ENCODE measurements around the gene CREB5. TPM values are rescaled to one million over a fixed set of nuclear protein-coding genes. Genes with fewer than 3 reads are reported as not detected.
A peak's percentile ranks its signal among the peaks of the same experiment; 100 is the strongest.

Gene CREB5
- total and polyA plus RNA-seq, 7 donors: 0.80 to 42.1 (median 4.6) TPM

DNA sequence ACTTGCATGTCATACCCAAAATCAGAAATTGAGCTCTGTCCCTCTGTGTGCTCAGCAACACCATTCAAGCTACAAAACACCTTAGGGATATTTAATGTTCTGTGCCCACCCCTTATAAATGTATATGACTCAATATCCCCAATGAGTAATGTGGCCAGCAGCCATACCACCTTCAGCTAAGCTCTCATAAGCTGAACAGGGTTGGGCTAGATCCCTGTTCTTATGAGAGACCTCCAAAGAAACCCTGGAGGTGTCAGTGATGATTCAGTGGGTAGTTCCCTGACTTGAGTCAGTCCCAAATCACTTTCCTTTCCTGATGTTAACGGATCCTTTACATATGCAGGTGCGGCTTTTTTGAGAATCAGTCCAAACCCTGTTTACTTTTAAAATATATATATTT is 253.8 kb downstream of the CREB5 start:
- peaks cover 0 to 7% (median 3%) of the 10 kb centered on the region in 4 donors for H3K4me1 ChIP-seq
- intact Hi-C loops (cut with DNase I): no loop called here
- no peaks in the 10 kb centered on the region for H3K36me3 ChIP-seq
- H3K27ac ChIP-seq: no peak overlapping the region
- WGBS, 2 donors: 86 to 93% methylated on average over 2 of the region's 2 CpGs
- H3K9me3 ChIP-seq: no peaks in the 10 kb centered on the region
- H3K4me3 ChIP-seq: no peak overlapping the region
- TF ChIP-seq CTCF (IDR thresholded peaks at IDR 0.05) (no peak), EP300 (IDR thresholded peaks at IDR 0.05) (no peak), POLR2AphosphoS5 (IDR thresholded peaks at IDR 0.05) (no peak), POLR2A (IDR thresholded peaks at IDR 0.05) (no peak)
- no peaks in the 10 kb centered on the region for H3K27me3 ChIP-seq
- no peak for DNase-seq

DNA sequence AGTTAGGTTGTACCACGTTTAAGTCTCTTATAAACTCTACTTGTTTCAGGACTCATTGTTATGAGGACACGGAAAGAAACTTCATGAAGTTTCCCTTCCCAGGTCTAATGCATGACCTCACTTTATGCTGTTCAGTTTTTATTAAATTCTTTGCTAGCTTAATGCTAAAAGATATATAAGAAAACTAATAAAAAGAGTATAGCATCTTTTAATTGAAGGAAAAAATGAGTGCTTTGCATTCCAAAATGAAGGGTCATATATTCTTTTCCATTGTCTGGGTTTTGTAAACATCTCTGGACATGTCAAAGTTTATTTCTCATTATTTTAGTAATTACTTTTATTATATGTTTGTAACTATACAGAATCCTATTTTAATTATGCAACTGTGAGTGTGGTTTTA is 255.8 kb downstream of the CREB5 start:
- peaks cover 0 to 7% (median 3%) of the 10 kb centered on the region in 4 donors for H3K4me1 ChIP-seq
- no peak for TF ChIP-seq CTCF (IDR thresholded peaks at IDR 0.05)
- no peak for TF ChIP-seq EP300 (IDR thresholded peaks at IDR 0.05)
- no peak for TF ChIP-seq POLR2A (IDR thresholded peaks at IDR 0.05)
- no peak for TF ChIP-seq POLR2AphosphoS5 (IDR thresholded peaks at IDR 0.05)
- no peak for DNase-seq
- no peaks in the 10 kb centered on the region for H3K27me3 ChIP-seq
- no peaks in the 10 kb centered on the region for H3K36me3 ChIP-seq
- no peak overlapping the region for H3K4me3 ChIP-seq
- H3K9me3 ChIP-seq: no peaks in the 10 kb centered on the region
- 76 to 81% methylated on average over 2 of the region's 2 CpGs for WGBS, 2 donors
- intact Hi-C loops (cut with DNase I): no loop called here
- H3K27ac ChIP-seq: no peak overlapping the region

DNA sequence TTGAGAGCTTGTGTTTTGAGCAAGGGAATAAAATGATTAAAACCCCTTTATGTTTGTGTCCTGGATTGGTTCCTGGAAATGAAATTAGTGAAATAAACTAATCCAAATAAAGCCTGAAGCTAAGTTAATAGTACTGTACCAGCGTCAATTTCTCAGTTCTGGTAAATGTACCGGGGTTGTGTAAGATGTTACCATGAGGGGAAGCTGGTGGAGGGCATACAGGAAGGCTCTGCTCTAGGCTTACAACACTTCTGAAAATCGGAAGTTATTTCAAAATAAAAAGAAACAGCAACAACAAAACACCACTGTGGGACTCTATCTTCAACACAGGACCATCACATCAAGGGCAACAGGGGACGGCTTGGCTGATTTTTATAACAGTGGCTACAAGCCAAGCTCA is 257.0 kb downstream of the CREB5 start:
- Histone ChIP-seq H3K9me3 (no peaks in the 10 kb centered on the region), H3K36me3 (no peaks in the 10 kb centered on the region), H3K27me3 (no peaks in the 10 kb centered on the region), H3K4me1 (peaks cover 0 to 7% (median 3%) of the 10 kb centered on the region in 4 donors), H3K4me3 (no peak overlapping the region), H3K27ac (peak overlapping the region in 2 of 4 donors; percentile 24 to 33)
- no peak for DNase-seq
- WGBS, 2 donors: 53 to 69% methylated on average over 4 of the region's 4 CpGs
- intact Hi-C loops (cut with DNase I): no loop called here
- no peak for TF ChIP-seq POLR2A (IDR thresholded peaks at IDR 0.05)
- TF ChIP-seq EP300 (IDR thresholded peaks at IDR 0.05): peak in 2 of 4 donors; percentile 37 to 60
- TF ChIP-seq POLR2AphosphoS5 (IDR thresholded peaks at IDR 0.05): peak in 1 of 4 donors; percentile 15
- no peak for TF ChIP-seq CTCF (IDR thresholded peaks at IDR 0.05)

DNA sequence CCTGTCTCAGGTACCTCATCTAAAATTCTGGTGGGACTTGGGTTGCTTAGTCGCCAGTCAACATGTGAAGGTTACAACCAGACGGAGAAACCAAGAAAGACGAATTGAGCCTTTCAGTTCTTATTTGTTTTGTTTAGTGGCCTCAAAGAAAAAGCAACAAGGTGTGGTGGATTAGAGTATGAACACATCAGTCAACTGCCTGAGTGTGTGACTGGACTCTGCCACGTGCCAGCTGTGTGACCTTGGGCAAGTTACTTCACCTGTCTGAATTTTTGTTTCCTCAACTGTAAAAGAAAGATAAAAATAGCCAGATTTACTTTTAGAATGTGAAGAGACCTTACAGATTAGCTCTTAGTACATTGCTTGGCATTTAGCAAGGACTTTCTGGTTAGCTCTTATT is 259.2 kb downstream of the CREB5 start:
- H3K36me3 ChIP-seq: no peaks in the 10 kb centered on the region
- no peak overlapping the region for H3K4me3 ChIP-seq
- no peaks in the 10 kb centered on the region for H3K9me3 ChIP-seq
- no peak for DNase-seq
- TF ChIP-seq POLR2AphosphoS5 (IDR thresholded peaks at IDR 0.05): no peak
- peaks cover 0 to 7% (median 3%) of the 10 kb centered on the region in 4 donors for H3K4me1 ChIP-seq
- no peaks in the 10 kb centered on the region for H3K27me3 ChIP-seq
- intact Hi-C loops (cut with DNase I): no loop called here
- no peak overlapping the region for H3K27ac ChIP-seq
- WGBS, 2 donors: 59 to 85% methylated on average over 4 of the region's 4 CpGs

GRCh38 chr7:28672397-28672797 is 260.1 kb downstream of the CREB5 start:
- TF ChIP-seq POLR2AphosphoS5 (IDR thresholded peaks at IDR 0.05): no peak
- no peak for TF ChIP-seq CTCF (IDR thresholded peaks at IDR 0.05)
- TF ChIP-seq POLR2A (IDR thresholded peaks at IDR 0.05): no peak
- no peak for TF ChIP-seq EP300 (IDR thresholded peaks at IDR 0.05)
- 82 to 89% methylated on average over 3 of the region's 3 CpGs for WGBS, 2 donors
- no peaks in the 10 kb centered on the region for H3K27me3 ChIP-seq
- no peak for DNase-seq
- no peaks in the 10 kb centered on the region for H3K36me3 ChIP-seq
- H3K9me3 ChIP-seq: no peaks in the 10 kb centered on the region
- intact Hi-C loops (cut with DNase I): no loop called here
- H3K4me1 ChIP-seq: peaks cover 0 to 7% (median 3%) of the 10 kb centered on the region in 4 donors
- H3K27ac ChIP-seq: no peak overlapping the region
- H3K4me3 ChIP-seq: no peak overlapping the region
